Subcutaneous adipose tissue (tissue), 4 donors: ENCODE data around the gene KCNK2. TPM values are rescaled to one million over a fixed set of nuclear protein-coding genes. Genes with fewer than 3 reads are reported as not detected.

Source experiments
- CTCF ChIP-seq: fragments of 450-650 bp; IDR thresholded peaks from one replicate; pipeline ENCODE4 v1.5.1; 2016; ENCODE audit warnings: low read depth, mild to moderate bottlenecking, control low read depth, antibody characterized with exemption, moderate library complexity
- total RNA-seq, 4 donors: library from RNA; depleted of rRNA; stranded (reverse); fragments of >200 nt; gene quantifications; one replicate each; pipeline ENCODE4 v1.1.0, GENCODE V29; 2016

Gene KCNK2
- total RNA-seq, 4 donors from 2014 or later, result 0.33 to 2.9 (median 1.5) TPM

GRCh38 chr1:215188302-215188950 lies 105.9 kb downstream of the KCNK2 start:
- TF ChIP-seq CTCF, result no peak

- no peak for TF ChIP-seq CTCF
Observed at GRCh38 chr1:215192306-215192705, 109.8 kb downstream of the KCNK2 start.

- no peak for TF ChIP-seq CTCF
Observed at GRCh38 chr1:215198021-215198420, 115.5 kb downstream of the KCNK2 start.

- TF ChIP-seq CTCF, result no peak
Observed at GRCh38 chr1:215200121-215200520, 117.6 kb downstream of the KCNK2 start.

GRCh38 chr1:215201283-215201682 lies 118.7 kb downstream of the KCNK2 start:
- TF ChIP-seq CTCF, result no peak

GRCh38 chr1:215202868-215203267 lies 120.3 kb downstream of the KCNK2 start:
- TF ChIP-seq CTCF, result no peak

- no peak for TF ChIP-seq CTCF
Observed at GRCh38 chr1:215210167-215210566, 127.6 kb downstream of the KCNK2 start.
